Embryonic facial prominence (tissue), 1 donor: Measurements from ENCODE around the gene POLR2E.

Source experiments
- DNase-seq: peaks from one replicate; pipeline ENCODE4 v3.0.0-alpha.2; 2016; ENCODE audit errors: extremely low spot score

POLR2E gene

DNA sequence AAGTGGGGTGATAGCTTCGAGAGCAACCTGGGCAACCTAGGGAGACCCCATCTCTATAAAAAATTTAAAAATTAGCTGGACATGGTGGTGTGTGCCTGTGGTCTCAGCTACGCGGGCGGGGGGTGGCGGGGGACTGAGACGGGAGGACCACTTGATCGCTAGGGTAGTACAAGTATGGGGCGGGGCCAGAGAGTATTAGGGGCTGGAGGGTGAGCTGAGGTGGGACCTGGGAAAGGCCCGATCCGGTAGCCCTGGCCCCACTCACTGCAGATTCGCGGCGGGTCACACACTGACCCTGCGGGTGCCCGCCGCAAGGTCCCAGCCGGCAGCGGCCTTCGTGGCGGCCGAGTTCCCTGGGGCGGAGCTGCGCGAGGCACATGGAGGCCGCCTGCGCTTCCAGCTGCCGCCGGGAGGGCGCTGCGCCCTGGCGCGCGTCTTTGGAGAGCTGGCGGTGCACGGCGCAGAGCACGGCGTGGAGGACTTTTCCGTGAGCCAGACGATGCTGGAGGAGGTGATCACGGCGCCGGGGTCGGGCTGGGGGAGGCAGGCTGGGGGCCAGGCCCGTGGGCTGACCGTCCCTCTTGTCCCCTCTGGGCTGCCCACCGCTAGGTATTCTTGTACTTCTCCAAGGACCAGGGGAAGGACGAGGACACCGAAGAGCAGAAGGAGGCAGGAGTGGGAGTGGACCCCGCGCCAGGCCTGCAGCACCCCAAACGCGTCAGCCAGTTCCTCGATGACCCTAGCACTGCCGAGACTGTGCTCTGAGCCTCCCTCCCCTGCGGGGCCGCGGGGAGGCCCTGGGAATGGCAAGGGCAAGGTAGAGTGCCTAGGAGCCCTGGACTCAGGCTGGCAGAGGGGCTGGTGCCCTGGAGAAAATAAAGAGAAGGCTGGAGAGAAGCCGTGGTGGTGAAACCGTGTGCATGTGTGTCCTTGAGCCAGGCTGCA lies 30.2 kb downstream of the POLR2E start:
- DNase-seq: no peak

DNA sequence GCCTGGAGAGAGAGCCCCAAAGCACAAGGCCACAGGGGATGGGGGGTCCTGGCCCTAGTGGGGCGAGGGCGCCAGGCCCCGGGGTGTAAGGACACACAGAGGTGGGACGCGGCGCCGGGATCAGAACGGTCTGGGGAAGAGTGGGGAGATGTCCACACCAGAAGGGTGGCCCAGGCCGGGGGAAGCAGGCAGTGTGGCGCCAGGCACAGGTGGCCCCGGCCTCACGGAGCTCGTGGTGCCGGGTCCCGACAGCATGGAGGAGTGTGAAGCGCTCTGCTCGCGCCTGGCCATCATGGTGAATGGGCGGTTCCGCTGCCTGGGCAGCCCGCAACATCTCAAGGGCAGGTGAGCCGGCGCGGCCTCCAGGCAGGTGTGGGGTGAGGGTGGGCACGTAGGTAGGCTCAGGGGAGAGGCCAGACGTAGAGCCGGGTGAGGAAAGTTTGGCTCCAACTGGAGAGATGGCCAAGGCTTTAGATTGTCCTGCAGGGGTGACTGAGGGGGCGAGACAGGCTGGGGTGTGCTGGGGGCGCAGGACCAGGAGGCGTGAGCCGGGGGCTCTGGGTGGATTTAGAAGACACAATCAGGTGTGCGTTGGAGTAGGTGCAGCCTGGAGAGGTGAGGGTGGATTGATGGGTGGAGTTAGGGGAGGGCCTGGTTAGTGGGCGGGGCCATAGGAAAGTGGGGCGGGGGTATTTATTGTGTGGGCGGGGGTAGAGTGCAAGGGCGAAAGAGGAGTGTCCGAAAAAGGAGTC lies 31.1 kb downstream of the POLR2E start:
- no peak for DNase-seq

DNA sequence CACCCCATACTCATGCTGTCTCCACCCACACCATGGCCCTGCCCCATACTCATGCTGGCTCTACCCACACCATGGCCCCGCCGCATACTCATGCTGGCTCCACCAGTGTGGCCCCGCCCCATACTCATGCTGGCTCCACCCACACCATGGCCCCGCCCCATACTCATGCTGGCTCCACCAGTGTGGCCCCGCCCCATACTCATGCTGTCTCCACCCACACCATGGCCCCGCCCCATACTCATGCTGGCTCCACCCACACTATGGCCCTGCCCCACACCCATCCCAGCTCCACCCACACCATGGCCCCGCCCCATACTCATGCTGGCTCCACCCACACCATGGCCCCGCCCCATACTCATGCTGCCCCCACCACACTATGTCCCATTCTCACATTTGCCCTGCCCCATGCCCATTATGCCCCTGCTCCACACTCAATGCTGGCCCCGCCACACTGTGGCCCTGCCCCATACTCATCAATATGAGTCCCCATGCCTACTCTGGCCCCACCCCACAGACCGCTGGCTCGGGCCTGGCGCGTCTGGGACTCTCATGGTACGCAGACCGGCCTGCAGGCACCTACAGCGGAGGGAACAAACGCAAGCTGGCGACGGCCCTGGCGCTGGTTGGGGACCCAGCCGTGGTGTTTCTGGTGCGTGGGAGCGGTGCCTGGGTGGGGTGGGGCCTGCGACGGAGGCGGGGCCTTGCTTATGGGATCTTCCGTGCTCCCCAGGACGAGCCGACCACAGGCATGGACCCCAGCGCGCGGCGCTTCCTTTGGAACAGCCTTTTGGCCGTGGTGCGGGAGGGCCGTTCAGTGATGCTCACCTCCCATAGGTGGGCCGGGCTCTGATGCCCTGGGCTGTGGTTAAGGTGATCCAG lies 31.9 kb downstream of the POLR2E start:
- DNase-seq: no peak

DNA sequence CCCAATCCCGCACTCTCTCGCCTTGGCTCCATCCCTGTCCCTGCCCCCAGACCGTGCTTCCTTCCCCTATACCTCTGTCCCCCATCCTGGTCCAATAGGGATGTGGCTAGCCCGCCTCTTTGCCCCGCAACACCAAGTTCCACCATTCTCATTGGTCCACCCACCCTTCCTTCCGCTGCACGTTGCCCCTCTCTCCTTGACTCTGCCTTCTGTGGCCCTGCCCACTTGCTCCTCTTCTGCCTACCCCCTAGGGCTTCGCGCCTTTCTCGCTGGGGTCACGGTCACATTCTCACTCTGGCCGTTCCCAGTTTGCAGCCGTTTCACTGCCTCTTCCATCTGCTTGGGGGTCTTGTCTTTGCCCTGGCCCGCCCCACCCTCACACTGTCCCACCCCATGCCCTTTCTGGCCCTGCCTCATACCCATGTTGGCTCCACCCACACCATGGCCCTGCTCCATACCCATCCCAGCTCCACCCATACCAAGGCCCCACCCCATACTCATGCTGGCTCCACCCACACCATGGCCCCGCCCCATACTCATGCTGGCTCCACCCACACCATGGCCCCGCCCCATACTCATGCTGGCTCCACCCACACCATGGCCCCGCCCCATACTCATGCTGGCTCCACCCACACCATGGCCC lies 32.7 kb downstream of the POLR2E start:
- DNase-seq: no peak

DNA sequence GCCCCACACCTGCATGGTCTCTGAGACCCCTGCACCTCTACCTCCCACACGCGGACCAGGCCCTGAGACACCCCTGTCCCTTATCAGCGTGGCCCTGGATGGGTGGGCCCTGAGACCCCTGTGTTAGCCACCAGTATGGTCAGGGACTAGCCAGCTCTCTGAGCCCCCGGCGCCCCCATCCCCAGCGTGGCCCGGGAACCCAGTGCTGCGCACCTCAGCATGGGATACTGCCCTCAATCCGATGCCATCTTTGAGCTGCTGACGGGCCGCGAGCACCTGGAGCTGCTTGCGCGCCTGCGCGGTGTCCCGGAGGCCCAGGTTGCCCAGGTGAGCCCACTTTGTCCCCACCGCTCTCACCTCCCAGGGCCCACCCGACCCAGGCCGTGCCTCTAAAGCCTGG lies 33.2 kb downstream of the POLR2E start:
- no peak for DNase-seq

DNA sequence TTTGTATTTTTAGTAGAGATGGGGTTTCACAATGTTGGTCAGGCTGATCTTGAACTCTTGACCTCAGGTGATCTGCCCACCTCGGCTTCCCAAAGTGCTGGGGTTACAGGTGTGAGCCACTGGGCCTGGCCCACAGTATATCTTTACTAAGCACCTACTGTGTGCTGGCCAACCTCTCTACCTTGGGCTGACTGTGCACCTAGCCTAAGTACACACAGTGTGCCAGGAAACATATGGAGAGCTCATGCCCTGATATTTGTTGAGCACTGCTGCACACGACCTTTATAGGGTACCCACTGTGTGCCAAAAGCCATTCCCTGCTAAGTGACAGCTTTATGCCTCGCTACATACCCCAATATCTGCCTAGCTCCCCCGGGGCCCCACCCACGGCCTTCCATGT lies 34.5 kb downstream of the POLR2E start:
- DNase-seq: no peak

DNA sequence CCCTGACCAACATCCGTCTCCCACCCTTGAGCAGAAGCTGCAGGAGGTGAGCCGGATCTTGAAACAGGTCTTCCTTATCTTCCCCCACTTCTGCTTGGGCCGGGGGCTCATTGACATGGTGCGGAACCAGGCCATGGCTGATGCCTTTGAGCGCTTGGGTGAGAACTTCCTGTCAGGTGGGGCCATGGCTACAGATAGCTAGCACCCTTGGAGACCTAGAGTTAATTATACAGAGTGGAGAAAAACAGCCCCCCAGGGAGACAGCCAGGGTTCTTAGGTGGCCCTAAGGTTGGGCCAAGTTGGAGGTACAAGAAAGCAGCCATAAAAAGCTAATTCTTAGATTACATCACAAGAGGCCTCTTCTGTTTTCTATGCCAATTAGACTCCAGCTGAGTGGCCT lies 37.1 kb downstream of the POLR2E start:
- DNase-seq: no peak

DNA sequence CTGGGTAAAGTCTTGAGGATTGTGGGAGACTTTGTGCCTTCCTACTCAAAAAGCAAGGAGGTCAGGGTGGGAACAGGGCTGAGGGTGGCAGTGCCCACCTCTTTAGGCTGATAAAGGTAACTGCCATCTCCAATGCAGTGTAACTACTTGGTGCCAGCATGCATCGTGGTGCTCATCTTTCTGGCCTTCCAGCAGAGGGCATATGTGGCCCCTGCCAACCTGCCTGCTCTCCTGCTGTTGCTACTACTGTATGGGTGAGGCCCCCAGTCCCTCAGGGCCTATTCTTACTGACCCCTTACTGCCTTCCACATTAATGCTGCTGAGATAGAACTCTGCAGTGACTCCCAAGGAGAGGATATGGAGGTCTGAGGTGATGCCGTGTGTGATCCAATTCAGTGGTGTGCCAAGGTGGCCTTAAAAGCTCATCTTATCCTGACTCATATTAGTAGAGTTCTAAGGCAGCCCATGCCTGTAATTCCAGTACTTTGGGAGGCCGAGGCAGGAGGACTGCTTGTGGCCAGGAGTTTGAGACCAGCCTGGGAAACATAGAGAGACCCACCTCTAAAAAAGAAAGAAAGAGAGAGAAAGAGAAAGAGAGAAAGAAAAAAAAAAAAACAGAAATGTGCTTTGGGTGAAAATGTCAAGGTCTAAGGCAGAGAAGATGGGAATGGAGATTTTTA lies 37.9 kb downstream of the POLR2E start:
- DNase-seq: no peak

DNA sequence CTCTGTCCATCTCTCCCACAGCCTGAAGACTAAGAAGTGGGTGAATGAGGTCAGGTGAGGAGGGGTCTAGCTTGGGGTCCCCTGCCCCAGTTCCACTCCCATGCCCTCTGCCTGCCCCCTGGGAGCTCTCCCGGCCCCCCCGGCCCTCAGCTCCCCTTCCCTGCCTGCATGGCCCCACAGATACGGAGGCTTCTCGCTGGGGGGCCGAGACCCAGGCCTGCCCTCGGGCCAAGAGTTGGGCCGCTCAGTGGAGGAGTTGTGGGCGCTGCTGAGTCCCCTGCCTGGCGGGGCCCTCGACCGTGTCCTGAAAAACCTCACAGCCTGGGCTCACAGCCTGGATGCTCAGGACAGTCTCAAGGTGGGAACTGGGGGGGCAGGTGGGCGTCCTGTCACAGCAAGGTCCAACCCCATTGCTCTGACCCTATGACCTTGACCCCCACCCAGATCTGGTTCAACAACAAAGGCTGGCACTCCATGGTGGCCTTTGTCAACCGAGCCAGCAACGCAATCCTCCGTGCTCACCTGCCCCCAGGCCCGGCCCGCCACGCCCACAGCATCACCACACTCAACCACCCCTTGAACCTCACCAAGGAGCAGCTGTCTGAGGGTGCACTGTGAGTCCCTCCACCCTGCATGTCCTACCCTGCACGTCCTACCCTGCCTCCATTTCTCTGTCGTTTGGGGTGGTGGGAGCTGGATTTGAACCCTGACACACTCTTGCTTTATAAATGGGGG lies 39.1 kb downstream of the POLR2E start:
- DNase-seq: no peak

DNA sequence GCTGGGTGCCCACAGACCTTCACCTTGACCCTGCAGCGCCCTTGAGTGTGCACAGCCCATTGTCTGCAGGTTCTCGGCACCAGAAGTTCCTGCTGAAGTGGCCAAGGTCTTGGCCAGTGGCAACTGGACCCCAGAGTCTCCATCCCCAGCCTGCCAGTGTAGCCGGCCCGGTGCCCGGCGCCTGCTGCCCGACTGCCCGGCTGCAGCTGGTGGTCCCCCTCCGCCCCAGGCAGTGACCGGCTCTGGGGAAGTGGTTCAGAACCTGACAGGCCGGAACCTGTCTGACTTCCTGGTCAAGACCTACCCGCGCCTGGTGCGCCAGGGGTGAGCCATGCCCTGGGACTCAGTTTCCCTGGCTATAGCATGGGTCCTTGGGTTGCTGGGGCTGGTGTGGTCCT lies 40.1 kb downstream of the POLR2E start:
- DNase-seq: no peak

DNA sequence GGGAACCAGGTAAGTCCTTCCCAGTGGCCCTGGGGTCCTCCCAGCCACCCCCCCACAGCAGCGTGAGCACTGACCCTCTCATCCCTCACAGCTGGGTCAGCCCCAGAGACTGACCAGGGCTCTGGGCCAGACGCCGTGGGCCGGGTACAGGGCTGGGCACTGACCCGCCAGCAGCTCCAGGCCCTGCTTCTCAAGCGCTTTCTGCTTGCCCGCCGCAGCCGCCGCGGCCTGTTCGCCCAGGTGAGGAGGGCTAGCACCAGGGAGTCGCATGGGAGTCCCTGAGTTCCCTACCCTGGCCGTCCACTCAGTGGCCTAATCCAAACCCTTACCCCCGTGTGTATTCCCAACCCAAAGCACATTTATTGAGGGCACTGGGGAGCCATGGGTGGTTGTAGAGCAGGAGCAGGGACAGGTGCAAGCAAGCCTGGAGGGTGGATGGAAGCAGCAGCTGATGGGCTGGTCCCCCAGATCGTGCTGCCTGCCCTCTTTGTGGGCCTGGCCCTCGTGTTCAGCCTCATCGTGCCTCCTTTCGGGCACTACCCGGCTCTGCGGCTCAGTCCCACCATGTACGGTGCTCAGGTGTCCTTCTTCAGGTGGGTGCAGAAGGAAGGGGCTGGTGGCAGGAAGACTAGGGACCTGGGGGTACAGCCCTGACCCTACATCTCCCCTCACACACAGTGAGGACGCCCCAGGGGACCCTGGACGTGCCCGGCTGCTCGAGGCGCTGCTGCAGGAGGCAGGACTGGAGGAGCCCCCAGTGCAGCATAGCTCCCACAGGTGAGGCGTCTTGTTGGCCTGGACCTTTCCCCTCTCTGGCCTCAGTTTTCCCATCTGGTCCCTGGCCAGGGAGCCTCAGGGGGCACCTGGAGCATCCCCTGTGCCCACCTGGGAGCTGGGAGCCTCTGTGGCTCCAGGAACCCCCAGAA lies 40.8 kb downstream of the POLR2E start:
- no peak for DNase-seq

DNA sequence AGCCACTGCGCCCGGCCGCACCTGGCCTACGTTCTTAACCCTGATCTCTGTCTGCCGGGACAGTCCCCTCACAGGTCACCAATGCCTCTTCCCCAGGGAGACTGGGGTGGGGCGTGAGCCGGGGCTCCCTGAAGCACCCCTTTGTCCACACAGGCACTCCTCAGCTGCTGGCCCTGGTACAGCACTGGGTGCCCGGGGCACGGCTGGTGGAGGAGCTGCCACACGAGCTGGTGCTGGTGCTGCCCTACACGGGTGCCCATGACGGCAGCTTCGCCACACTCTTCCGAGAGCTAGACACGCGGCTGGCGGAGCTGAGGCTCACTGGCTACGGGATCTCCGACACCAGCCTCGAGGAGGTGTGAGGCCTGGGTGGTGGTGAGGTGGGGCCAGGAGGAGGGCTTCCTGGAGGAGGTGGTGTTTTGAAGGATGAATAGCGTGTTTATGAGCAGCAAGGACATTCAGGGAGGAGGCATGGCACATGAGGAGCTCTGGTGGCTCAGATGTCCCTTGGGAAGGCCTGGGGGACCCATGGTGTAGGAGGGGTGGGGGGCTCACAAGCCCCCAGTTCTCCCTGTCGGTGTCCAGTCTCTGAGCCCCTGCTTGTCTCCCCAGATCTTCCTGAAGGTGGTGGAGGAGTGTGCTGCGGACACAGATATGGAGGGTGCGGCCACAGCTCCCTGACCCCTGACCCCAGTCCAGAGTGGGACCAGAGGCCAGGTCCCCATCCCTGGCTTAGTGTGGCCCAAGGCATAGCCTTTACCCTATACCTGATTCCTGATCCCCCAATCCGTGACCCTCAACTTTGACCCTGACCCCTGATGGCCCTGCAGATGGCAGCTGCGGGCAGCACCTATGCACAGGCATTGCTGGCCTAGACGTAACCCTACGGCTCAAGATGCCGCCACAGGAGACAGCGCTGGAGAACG lies 41.7 kb downstream of the POLR2E start:
- DNase-seq: no peak

DNA sequence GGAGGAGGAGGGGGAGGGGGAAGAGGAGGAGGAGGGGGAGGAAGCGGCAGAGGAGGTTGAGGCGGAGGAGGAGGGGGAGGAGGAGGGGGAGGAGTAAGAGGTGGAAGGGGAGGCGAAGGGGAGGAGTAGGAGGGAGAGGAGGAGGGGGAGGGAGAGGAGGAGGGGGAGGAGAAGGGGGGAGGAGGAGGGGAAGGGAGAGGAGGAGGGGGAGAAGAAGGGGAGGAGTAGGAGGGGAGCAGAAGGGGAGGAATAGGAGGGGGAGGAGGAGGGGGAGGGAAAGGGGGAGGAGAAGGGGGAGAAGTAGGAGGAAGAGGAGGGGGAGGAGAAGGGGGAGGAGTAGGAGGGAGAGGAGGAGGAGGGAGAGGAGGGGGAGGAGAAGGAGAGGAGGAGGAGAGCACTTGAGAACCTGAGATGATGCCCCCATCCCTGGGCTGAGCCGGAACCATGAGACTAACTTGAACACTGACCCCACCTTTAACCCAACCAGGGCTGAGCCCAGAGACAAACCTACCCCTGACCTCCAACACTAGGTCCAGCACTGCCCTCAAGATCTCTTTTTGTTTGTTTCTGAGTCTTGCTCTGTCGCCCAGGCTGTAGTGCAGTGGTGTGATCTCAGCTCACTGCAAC lies 42.7 kb downstream of the POLR2E start:
- no peak for DNase-seq

DNA sequence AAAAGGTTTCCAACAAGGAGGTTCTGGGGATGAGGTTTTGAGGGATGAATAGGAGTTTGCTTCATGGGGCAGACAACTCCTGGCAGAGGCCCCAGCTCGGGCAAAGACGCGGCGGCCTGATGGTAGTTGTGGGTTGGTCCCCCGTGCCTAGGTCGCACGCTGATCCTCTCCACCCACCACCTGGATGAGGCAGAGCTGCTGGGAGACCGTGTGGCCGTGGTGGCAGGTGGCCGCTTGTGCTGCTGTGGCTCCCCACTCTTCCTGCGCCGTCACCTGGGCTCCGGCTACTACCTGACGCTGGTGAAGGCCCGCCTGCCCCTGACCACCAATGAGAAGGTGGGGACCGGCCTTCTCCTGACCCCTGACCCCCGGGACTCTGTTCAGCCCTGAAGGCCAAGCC lies 43.4 kb downstream of the POLR2E start:
- DNase-seq: no peak

DNA sequence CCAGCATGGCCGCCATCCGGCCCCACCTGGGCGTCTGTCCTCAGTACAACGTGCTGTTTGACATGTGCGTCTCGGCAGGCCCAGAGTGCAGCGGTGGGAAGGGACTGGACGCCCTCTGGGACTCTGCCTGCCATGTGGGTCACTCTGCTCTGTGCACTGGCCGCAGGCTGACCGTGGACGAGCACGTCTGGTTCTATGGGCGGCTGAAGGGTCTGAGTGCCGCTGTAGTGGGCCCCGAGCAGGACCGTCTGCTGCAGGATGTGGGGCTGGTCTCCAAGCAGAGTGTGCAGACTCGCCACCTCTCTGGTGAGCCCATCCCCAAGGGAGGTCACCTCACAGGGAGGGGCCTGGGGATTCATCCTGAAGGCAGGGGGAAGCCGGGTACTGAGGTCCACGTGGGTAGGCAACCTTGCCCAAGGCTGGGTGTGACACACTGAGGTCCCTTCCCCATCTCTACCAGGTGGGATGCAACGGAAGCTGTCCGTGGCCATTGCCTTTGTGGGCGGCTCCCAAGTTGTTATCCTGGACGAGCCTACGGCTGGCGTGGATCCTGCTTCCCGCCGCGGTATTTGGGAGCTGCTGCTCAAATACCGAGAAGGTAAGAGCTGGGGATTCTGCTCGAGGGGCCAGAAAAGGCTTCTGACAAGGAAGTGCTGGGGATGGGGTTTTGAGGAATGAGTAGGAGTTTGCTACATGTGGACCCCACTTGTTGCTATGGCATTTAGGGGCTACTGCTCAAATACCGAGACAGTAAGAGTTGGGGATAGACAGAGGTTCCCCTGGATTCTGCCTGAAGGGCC lies 44.0 kb downstream of the POLR2E start:
- DNase-seq: no peak

DNA sequence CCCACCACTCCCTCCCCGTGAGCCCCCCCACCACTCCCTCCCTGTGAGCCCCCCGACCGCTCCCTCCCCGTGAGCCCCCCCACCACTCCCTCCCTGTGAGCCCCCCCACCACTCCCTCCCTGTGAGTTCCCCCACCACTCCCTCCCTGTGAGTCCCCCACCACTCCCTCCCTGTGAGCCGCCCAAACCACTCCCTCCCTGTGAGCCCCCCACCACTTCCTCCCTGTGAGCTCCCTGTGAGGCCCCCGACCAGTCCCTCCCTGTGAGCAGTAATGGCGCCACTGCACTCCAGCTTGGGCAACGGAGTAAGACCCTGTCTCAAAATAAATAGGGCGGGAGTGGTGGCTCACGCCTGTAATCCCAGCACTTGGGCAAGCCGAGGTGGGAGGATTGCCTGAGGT lies 45.4 kb downstream of the POLR2E start:
- DNase-seq: no peak

DNA sequence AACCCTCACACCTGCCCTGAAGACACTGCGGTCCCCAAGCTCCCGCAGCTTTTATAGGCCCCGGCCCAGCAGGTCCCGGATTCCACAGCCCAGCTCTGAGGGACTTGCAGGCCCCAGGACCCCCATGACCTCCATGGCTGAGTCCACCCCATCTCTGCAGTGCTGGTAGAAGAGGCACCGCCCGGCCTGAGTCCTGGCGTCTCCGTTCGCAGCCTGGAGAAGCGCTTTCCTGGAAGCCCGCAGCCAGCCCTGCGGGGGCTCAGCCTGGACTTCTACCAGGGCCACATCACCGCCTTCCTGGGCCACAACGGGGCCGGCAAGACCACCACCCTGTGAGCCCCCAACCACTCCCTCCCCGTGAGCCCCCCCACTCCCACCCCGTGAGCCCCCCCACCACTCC lies 46.1 kb downstream of the POLR2E start:
- DNase-seq: no peak
